HG03280 (cell line): ENCODE data around the gene CLCN2.

Experiments
- ATAC-seq: cut with Tn5 transposase; IDR thresholded peaks from one replicate; pipeline ENCODE4 v1.9.1; 2021; ENCODE audit warnings: mild to moderate bottlenecking, moderate library complexity; ENCODE audit not compliant: unreplicated experiment

CLCN2 gene

DNA sequence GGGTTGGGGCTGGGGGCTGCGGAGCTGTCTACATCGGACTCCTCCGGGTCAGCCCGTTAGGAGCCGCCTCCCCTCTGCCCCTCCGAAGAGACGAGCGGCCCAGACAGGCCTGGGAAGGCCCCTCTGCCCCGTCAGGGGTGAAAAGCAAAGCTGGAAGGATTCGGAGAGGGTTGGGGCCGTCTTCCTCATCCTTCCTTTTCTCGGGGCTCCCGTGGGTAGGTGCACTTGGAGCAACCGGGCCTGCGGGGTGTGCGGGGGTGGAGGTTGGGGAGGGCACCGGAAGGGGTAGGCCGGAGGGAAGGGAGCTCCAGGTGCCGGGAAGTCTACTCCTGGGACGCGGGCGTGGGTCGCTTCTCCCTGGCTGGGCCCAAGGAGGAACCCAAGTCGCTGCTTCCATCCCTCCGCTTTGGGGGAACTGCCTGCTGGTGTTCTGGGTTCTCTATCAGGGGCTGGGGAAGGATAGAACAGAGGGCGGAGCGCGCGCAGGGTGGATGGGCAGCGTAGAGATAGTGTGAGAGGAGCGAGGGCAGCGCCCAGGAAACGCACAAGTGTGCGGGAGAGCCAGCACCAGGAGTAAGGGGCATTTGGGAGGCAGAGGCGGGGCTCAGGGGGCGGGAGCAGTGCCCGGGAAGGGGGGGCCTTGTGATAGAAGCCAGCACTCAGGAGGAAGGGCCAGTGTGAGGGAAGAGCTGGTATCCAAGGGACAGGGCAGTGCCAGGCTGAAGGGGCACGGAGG is 695 bp upstream of the CLCN2 start:
- peak; percentile 6 for ATAC-seq

GRCh38 chr3:184360929-184361531 is 375 bp downstream of the CLCN2 start:
- ATAC-seq: no peak

DNA sequence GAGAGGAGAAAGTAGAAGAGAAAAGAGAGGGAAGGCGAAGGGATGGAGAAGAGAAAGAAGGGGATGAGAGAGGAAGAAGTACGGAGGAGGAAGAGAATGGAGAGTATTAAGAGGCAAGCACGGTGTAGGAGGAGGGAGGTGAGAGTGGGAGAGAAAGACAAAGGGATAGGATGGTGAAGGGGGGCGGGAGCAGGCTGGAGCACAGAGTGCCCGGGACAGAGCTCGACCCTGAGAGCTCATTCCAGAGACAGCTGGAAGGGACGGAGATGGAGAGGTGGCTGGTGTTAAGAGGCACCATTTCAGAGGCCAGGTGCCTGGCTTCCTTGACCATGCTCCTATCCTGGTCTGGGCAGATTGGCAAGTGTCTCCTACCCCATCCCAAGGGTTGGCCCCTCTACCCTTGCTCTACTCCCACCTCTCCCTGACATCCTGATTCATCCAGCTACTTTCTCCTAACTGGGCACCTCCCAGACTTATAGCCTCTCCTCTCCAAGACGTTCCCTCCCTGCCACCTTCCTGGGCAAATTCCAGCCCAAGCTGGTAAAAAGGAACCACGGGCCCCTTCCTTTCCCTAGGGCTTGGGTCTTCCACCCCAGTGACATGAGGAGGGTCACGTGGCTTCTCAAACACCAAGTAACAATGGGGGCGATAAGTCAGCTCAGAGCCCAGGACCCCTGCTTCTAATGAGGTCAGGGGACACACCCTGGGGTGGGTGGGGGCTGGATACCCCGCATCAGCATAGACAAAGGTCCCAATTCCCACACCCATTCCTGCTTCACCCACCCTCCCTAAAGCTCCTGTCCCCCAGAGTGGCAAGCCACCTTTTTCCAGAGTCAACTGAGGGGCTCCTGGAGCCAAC is 1.1 kb downstream of the CLCN2 start:
- no peak for ATAC-seq

- ATAC-seq: no peak
Measured at GRCh38 chr3:184359610-184360009, 1.8 kb downstream of the CLCN2 start.

- ATAC-seq: no peak
Measured at GRCh38 chr3:184358921-184359350, 2.5 kb downstream of the CLCN2 start.

DNA sequence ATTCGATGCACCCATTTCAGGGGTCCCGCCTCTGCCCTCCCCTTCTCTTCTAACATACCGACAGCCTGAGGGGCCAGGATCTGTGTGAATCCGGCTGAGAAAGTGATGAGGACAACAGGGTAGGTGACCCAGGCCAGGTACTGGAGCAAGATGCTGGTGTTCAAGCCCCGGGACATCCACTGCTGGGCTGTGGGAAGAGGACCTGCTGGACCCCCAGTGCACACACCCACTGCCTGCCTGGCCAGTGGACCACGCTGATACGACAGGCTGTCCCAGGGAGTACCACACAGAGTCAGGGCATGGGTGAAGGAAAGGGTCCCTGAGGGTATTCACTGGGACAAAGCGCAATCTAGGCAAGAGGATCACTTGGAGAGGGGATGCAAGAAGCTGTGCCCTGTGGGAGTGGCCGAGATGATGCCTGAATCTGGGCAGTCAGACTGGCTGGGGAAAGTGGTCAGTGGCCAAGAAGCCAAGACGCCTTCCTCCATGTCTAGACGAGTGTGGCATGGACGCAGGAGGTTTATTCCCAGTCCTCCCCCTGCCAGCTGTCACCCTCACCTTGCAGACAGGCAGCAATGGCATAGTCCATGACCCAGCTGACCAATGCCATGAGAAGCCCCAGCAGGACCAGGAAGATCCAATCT is 3.2 kb downstream of the CLCN2 start:
- no peak for ATAC-seq

DNA sequence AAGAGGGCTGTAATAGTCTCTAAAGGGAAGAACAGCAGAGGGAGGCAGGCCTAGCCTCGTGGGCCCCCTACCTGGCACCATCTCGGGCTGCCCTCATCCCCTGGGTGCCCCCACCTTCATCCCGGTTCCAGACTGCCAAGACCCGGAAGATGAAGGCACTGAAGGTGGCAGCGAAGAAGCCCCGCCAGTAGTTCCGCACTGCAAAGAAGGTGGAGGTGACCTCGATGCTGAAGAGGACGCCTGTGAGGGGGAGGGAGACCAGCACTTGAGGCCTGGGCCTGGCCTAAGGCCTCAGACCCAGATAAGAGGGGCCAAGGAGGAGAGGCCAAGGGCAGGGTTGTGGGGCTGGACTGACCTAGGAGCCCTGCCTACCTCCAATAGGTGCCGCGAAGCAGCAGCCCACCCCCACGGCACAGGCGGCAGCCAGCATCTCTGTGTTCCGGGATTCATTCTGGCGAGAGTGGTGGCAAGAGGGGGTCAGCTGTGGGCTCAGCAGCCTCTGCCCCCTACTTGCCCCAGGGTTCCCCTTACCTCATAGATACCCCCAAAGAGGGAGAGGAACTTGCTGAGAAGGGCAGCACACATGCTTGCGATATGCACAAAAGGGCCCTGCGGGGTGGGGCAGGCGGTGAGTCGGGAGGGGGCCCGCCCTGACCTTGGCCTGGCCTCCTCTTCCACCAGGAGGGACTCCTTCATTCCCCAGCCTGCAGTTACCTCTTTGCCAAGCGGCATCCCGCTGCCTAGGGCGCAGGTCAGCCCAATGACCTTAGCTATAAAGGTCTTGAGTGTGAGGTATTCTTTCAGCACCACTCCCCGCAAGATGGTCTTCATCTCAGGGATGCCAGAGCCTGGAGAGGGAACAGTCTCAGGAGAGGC is 3.9 kb downstream of the CLCN2 start:
- no peak for ATAC-seq

DNA sequence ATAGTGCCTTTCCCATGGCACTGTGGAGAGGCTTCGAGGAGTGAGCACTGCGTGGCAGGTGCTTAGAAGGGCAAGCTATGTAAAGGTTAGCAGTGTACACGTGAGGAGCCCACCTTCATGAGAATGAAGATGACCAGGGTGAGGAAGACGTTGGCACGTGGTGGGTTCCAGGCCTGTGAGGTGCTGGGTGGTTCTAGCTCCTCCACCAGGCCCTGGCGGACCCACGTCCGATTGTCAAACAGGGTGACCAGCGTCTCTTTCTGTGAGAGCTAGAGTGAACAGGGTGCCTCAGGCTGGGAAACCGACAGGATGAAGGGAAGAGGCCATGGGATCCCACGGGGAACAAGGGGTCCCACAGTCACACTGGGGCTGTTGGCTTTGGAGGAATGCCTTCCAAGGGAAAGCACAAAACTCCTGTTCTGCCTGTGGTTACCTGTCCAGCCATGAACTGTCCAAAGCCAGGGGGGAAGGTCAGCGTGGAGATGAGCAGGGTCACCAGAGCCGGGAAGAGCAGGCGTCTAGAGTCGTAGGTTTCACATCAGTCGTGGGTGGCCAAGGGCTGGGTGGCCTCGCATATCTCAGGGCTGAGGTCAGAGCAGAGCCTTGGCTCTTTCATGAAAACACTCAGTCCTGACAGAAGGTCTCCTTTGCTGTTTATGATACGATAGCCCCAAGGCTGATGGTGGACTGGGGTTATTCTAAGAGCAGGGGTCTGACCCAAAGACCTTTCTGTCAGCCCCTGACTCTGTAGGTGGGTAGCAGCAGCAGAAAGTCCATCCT is 6.0 kb downstream of the CLCN2 start:
- no peak for ATAC-seq

GRCh38 chr3:184354754-184355153 is 6.7 kb downstream of the CLCN2 start:
- ATAC-seq: no peak

- ATAC-seq: no peak
Measured at GRCh38 chr3:184354121-184354728, 7.2 kb downstream of the CLCN2 start.

DNA sequence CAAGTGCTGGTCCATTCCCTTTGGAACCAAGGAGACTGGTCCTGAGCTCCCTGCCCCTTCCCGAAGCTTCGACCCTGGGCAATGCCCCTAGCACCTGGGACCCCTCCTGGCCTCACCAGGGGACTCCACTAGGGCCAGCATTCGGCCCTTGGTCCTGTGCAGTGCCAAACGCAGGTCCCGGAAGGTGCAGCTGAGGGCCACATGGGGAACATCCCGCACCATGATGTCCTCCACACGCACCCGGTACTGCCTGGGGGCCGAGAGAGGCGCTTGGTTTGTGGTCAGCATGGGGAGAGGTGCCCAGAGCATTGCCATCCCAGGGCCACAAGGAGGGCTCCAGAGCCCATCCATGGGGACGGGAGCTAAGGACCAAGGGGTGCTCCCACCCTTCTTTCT is 7.9 kb downstream of the CLCN2 start:
- no peak for ATAC-seq

DNA sequence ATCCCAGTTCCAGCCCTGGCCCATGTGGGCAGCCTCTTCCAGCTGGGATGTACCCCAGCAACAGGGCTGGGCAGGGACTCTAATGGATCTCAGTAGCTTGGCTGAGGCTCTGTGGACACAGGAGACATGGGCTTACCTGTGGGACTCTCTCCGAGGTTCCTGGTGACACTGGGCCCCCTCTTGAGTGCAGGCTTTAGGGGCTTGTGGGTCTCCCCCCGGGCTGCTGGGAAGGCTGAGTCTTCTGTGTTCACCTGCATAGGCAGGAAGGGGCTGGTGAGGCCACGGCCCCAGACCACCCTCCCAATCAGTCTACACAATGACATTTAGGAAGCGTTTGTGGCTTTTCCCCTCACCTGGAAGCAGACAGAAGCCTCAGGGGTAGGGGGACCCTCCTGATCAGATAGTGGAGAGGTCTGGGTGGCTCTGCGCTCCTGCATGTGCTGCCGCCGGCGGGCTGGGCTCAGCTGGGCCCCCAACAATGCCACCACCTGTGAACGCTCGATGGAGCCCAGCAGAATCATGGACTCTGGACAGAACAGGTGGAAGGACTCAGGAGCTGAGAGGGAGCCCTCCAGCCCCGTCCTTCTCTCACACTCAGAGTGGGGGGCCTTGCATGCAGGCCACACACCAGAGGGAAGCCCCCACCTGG is 8.4 kb downstream of the CLCN2 start:
- no peak for ATAC-seq

- no peak for ATAC-seq
Measured at GRCh38 chr3:184352149-184352785, 9.1 kb downstream of the CLCN2 start.

DNA sequence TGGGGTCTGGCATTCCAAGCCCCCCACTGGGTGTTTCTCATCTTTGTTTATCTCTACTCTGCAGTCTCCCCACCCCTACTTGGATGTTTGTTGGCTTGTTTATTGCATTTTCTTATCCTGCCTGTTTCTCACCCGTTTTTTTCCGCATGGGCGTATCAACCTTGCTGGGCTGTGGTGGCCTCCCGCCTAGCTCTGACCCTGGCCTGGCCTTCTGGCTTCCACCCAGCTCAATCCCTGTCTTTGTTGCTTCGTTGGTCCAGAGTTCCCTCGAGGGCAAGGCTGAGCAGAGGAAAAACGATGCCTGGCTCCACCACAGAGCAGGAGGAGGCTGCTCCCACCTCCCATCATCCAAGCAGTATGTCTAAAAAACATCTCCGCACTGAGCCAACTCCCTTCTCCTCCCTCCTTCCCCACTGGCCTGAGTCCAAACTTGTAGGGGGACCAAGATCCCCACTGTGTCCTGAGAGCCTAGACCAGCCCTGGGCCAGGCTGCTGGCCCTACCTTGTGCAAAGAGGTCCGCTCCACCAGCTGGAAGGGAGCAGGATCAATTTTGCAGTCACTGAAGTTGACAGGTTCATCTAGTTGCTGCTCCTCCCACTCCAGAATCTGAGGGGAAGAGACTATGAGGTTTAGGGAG is 9.8 kb downstream of the CLCN2 start:
- ATAC-seq: no peak

GRCh38 chr3:184350618-184351017 is 10.8 kb downstream of the CLCN2 start:
- ATAC-seq: no peak

GRCh38 chr3:184349563-184350470 is 11.6 kb downstream of the CLCN2 start:
- ATAC-seq: no peak

GRCh38 chr3:184348057-184348382 is 13.4 kb downstream of the CLCN2 start:
- no peak for ATAC-seq
